GM18499 (cell line): ENCODE measurements around the gene FOXP1.

ENCODE experiments used
- ATAC-seq: cut with Tn5 transposase; IDR thresholded peaks from one replicate; pipeline ENCODE4 v1.9.1; 2021; ENCODE audit warnings: moderate number of reproducible peaks; ENCODE audit not compliant: insufficient read depth, unreplicated experiment

The FOXP1 gene

DNA sequence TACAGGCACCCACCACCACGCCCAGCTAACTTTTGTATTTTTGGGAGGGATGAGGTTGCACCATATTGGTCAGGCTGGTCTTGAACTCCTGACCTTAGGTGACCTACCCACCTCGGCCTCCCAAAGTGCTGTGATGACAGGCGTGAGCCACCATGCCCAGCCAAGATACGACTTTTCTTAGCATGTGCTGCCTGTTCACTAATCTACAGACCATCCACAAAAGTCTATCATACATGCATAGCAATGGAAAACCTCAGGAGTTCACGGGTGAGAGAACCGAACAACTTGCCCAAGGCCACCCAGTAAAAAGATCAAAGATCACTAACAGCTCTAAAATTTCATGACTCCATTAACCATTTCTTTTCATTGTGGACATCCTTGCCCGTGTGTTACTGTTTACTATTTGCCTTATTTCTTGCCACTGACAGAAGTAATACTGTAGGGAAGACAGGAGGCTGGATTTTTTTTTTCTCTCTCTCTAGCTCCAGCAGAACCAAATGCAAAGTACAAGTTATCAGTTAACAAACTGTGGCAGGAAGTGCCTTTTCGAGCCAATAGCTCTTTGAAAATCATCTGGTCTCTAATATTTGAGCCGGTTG lies 92.3 kb downstream of the FOXP1 start:
- ATAC-seq = no peak

GRCh38 chr3:71490692-71491091 lies 92.8 kb downstream of the FOXP1 start:
- no peak for ATAC-seq

- no peak for ATAC-seq
Measured at GRCh38 chr3:71489315-71489761, 94.2 kb downstream of the FOXP1 start.

DNA sequence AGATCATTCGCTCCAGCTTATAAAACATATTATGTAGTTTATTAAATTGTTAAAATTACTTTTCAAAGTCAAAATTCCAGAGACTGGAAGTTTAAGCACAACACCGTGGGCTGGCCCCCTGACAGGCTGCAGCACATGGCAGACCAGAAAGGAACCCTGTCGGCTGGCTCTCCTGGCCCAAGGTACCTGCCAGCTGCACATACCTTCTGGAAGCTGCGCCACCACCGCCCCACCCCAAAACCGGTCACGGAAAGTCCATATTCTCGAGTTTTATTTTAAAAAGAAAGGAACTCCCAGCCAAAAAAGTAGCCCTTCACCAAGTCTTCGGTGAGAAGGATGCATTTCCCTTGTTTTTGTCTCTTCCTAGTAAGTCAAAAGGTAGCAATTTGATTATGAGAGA lies 94.6 kb downstream of the FOXP1 start:
- ATAC-seq = no peak

DNA sequence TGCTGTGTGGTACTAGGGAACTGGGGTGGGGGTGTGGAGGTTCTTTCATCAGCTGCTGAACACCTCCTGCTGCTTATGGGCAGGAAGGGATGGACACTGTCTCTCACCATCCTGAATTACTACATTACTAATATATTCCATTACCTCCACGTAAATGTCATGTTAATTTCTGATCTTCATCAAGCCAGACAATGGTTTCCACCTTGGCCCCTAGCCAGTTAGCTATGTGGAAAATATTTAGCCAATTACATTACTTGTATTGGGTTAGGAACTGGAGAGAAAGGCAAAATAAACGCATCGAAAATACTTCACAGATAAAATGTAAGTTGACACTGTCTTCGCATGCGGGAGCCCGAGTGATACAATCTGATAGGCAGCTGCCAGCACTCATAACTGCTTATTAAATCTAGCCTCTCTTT lies 95.1 kb downstream of the FOXP1 start:
- ATAC-seq = no peak

DNA sequence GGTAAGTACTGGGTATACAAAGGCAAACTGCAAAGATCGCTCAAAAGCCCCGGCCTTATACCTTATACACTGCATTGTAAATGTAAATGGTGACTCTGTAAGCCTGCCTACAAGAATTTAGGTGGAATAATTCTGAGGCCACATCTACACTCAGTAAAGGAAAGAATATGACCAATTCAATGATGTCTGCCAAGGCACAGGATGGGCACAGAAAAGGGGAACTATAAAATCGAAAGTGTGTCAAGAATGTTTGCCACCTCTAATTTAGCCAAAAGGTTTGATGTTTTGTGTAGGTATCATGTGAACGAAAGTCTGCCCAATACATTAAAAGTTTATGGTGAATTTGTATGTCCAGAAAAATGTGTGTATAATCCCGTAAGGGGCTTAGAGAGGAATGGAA lies 96.1 kb downstream of the FOXP1 start:
- ATAC-seq = no peak

DNA sequence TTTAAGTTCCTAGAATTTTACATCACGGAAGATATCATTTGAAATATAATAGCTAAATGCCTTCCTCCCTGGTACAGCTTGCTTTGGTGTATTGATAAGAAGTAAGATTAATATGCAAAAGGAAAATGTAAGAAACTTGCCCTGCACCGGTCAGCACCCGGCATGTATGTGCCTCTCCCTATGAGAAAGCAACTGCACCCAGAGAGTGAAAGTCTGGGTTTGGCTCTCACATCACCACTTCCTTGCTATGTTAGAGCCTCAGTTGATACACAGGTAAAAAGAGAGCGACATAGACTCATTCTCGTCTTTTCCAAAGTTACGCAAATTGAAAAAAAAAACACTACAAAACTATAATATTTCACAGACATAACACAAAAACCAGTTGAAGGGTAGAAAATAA lies 96.7 kb downstream of the FOXP1 start:
- no peak for ATAC-seq

- ATAC-seq = no peak
Measured at GRCh38 chr3:71485896-71486295, 97.6 kb downstream of the FOXP1 start.

DNA sequence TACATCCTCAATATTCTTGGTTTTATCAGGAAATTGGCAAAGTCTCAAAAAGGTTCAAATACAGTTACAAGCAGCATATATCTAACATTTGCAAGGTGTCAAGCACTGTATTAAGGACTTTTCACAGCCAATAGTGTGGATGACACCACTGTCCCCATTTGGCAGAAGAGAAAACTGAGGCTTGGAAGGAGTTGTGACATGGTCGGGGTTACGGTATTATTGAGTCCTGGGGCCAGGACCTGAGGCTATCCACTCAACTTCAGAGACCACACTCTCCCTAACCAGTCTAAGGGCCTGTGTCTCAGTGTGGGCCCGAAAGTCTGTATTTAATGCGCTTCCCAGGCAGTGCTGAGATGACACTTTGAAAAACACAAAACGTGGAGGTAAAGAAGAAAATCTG lies 99.1 kb downstream of the FOXP1 start:
- no peak for ATAC-seq

- ATAC-seq = no peak
Measured at GRCh38 chr3:71484047-71484446, 99.5 kb downstream of the FOXP1 start.

DNA sequence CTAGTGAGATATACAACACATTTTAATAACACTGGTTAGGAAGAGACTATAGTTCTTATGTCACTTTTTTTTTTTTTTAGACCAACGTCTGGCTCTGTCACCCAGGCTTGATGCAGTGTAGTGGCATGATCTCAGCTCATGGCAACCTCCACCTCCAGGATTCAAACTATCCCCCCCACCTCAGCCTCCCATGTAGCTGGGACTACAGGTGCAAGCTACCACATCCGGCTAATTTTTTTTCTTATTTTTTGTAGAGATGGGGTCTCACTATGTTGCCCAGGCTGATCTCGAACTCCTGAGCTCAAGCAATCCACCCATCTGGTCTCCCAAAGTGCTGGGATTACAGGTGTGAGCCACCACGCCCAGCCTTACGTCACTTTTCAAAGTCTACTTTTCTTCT lies 100.8 kb downstream of the FOXP1 start:
- ATAC-seq = no peak

DNA sequence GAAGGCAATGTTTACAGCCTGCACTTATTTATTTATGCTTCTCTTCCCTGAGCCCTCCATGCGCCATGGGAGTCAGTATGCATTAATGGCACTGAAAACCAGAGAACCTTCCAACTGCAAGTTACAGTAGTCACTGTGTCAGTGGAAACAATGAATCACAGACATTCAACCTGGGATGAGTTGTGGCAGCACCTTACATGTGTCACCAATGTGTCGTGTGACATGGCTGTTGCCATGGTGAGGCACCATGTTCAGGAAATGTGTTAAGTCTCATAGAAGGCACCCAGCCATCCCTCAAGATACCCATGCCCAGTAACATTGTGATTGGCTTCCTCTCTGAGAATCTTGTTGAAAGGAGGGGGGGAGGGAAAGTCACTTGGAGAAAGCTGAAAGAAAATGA lies 105.0 kb downstream of the FOXP1 start:
- no peak for ATAC-seq

DNA sequence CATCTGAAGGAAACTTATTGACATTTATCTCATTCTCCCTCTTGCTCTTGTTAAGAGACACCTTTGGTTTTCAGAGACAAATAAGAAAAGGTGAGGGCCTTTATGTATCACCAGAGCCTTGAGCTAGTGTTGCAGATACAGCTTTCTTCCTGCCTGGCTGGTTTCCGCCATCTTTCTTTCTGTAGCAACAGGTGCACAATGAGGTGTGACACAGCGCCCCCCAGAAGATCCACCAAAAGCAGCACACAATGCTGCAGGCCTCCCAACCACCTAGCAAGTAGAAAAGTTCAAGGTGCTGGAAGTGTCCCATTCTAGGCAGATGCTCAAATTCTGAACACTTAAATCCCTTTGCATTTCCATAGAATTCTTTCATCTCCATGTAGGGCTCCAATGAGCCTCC lies 106.6 kb downstream of the FOXP1 start:
- no peak for ATAC-seq

GRCh38 chr3:71469138-71469435 lies 114.4 kb downstream of the FOXP1 start:
- ATAC-seq = no peak

GRCh38 chr3:71468311-71469137 lies 115.0 kb downstream of the FOXP1 start:
- no peak for ATAC-seq

DNA sequence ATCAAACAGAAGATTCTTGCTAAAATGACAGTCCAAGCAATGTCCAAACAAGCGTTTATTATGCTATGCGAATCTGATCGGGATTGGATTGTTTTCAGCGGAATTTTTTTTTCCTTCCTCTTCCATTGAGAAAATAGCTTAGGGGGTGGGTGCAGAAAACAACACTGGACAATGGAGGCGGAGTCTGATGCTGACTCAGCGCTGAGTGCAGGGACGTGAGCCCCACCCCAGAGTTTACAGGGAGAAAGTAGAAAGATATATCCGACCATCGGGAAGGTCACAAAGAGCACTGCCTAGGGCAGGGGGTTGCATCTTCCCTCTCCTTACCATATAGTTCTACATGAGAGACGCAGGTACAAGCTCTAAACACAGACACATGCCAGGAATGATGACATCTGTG lies 117.0 kb downstream of the FOXP1 start:
- no peak for ATAC-seq

- ATAC-seq = no peak
Measured at GRCh38 chr3:71465371-71466036, 118.0 kb downstream of the FOXP1 start.

GRCh38 chr3:71464613-71465012 lies 118.9 kb downstream of the FOXP1 start:
- no peak for ATAC-seq

GRCh38 chr3:71463617-71464016 lies 119.9 kb downstream of the FOXP1 start:
- ATAC-seq = no peak

DNA sequence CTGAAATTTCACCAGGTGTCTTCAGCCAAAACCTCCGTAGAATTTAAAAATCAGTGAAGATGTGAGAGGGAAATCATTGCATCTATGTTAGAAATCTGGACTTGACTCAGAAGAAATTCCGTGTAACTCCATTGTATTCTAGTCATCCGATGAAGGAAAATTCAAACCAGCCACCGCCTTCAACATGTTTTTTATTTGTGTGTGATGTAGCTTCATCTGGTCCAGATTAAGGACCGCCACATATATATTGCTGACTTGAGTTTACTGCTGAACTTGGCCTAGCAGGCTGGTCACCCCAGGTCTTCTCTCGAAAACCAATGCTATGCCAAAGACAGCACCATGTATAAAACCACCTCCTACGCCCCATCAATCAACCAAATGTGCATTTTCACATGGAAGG lies 120.9 kb downstream of the FOXP1 start:
- no peak for ATAC-seq

DNA sequence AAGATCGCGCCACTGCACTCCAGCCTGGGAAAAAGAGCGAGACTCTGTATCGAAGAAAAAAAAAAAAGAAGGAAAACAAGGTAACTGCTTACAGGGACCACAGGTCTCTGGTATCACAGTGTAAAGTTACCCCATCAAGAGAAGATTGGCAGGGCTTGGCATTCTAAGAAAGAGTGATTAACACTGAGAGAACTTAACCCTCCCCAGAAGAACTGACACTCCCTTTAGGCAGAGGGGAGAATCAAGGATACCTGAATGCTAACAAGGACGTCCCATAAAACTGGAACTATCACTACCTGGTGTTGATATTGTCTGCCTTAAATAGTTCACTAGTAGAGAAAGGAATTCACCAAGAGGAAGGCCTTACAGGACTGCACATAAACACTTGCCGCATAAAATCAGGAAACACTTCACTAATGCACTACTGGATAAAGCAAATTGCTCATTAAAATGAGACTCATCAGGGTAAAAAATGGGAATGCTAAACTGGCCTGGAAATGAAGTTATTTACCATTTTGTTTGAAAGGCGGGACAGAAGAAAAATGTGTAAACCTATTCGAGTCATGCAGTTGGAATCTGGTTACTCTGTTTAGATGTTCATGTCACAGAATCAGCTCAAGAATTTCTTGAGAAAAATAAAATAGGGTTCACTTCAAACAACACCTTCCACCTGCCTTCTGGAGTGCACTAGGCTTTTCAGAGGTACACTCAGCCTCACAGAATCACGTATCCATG lies 121.6 kb downstream of the FOXP1 start:
- no peak for ATAC-seq
